GM19438 (cell line): Measurements from ENCODE around the gene NRXN2.
"Not testable (repeated sequence)": the region's sequence is repeated elsewhere in the genome, so short reads cannot be mapped to it uniquely, and the experiment has no call there.

Experiments used
- ATAC-seq: cut with Tn5 transposase; IDR thresholded peaks from one replicate; pipeline ENCODE4 v1.9.1; 2021; ENCODE audit warnings: low read depth; ENCODE audit not compliant: unreplicated experiment

Gene NRXN2

GRCh38 chr11:64686466-64687170, 36.4 kb downstream of the NRXN2 start:
- ATAC-seq = no peak

GRCh38 chr11:64685536-64685935, 37.5 kb downstream of the NRXN2 start:
- no peak for ATAC-seq

DNA sequence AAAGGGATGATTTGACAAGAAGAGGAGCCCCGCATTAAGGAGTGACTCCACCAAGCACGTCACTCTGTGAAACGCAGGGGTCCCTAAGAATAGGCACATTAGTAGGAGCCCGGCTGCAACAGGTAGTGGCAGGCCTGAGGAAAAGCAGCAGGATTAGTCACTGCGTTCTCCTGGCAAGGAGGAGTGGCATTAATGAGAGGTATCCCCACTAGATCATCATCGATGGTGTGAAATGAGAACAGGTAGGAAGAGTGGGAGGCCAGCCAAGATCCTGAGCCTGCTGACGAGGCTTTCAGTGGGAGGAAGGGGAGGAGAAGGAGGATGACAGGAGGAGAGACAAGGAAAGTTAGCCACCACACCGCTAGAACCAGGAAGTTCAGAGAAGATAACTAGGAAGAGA, 38.6 kb downstream of the NRXN2 start:
- ATAC-seq = no peak

DNA sequence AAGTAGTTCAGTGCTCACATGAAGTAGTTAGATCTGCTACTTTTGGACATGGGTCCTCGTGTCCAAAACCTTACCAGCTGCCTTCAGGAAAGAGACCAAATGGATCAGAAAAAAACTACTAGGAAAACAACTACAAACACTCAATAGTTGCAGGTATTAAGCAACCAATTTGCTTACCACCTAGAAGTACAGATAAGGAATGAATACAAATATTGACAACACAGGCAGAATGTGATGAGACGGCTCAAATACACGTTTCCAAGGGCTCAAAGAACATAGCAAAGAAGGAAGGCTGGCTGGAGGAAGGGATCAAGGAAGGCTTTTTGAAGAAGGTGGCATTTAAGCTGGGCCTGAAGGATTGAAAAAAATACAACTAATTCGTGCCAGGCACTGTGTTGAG, 41.8 kb downstream of the NRXN2 start:
- no peak for ATAC-seq

GRCh38 chr11:64679846-64680245, 43.2 kb downstream of the NRXN2 start:
- no peak for ATAC-seq

- no peak for ATAC-seq
These were observed 45.5 kb downstream of the NRXN2 start for GRCh38 chr11:64677441-64678023.

- ATAC-seq = no peak
These were observed 46.8 kb downstream of the NRXN2 start for GRCh38 chr11:64676261-64676615.

DNA sequence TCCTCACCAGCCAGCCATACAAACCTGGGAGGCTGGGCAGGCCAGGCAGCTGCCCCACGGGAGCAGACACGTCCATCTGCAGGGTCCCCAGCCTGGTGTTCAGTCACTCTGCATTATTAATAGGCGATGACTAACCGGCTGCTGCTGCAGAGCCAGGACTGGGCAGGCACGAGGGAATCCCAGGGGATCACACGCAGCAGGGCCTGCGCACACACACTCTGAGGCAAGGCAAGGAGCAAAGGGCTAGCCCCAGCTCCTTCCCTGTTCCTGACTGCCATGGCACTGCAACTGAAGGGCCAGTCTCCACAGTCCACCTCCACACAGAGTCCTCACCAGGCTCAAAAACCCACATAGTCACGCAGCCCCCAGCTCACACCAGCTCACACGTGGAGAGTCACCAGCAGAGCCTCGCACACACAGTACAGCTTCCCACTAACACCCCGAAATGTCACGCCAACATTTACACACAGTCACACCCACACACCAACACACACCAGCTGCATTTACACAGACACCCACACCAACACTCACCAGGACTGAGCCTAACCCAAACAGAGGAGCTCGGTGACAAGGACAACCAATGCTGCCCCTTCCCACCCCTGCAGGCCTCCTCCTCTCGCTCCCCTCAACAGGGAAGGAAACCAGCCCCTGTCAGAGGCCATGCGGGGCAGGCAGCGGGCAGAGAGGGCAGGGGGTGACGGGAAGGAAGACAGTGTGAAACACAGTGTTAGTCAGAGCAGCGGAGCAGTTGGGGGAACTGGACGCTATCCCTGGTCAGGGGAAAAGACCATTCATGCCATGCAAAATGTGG, 47.3 kb downstream of the NRXN2 start:
- no peak for ATAC-seq

DNA sequence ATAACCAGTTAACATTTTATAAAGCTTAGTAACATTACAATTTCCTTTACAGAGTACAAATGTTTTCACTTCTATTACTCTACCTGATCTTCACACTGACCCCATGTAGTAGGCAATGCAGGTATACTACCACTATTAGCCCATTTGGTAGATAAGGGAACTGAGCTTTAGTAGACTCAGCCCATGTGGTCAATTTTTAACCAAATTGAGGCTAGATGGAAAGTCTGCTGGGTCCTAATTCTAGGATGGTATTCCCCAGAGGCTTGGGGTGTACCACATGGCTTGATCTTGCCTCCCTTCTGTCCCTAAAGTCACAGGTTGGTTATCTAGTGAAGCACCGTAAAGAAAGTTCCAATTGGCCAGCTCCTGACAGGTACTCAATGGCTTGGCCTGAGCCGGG, 48.2 kb downstream of the NRXN2 start:
- no peak for ATAC-seq

DNA sequence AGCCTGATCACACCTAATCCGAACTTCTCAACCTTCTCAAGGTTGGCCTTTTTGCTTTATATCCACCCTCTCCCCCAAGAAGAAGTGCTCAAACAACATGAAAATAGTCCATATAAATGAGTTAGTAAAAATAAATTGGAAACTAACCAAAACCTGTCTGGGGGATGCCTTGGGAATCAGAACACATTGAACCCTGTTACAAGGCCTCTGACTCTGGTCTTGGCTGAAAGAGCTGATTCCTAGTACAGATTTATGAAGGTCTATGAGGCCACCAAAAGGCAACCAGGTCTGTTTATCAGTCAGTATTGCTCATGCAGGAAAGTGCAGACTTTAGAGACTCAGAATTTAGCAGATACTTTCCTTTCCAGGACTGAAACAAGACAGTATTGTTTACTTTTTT, 49.7 kb downstream of the NRXN2 start:
- ATAC-seq = no peak

DNA sequence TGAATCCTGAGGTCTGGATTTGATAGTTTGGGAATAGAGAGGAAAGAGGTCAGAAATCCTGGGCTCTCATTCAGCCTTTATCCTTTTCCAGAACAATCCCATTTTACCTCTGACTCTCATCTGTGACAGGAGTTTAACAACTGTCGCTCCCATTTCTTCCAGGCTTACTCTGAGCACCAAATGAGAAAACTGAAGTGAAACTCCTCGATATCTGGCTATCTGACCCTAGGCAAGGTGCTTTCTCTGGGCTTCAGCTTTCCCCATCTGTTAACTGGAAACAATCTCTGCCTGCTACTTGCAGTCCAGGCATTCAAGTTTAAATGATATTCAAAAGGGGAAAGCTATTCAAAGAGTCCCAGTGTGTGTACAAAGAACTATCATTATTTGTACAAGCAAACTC, 50.1 kb downstream of the NRXN2 start:
- ATAC-seq = no peak

GRCh38 chr11:64670975-64671374, 52.0 kb downstream of the NRXN2 start:
- ATAC-seq = no peak

DNA sequence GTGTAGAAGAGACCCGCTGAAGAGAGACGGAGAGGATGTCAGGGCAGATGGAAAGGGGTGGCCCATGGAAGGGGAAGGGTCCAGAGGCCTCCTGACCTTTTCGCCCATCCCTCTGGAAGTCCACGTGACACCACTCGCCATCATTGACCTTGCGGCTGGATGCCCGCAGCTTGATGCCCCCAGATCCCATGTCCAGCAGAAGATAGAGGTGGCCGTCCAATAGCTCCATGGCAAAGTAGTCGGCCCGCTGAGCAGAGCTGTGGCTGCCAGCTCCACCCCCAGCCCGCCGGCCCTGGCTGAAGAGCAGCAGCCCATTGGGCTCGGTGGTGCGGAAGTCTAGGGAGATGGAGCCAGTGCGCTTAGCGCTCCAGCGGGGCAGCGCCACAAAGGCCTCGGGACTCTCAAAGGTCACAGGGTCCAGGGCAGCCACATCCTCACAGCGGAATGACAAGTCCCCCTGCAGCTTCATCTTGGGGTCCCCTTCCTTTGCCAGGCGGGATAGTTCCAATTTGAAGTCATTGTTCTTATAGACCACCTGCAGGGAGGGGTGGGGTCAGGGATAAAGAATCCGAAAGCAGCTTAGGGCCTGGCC, 55.7 kb downstream of the NRXN2 start:
- no peak for ATAC-seq

GRCh38 chr11:64665411-64665821, 57.6 kb downstream of the NRXN2 start:
- ATAC-seq = no peak

GRCh38 chr11:64664236-64664870, 58.6 kb downstream of the NRXN2 start:
- not testable (repeated sequence) for ATAC-seq

DNA sequence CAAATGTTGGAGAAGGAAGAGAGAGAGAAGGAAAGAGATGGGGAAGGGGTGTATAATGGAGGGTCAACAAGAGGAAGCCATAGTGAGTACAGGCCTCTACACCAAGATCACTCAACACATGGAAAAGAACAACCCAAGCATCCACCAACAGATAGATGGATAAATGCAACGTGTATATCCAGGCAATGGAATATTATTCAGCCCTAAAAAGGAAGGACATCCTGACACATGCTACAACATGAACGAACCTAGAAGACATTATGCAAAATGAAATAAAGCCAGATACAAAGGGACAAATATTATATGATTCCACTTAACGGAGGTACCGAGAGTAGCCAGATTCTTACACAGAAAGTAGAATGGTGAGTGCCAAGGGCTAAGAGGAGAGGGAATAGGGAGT, 59.3 kb downstream of the NRXN2 start:
- no peak for ATAC-seq

GRCh38 chr11:64661614-64662013, 61.4 kb downstream of the NRXN2 start:
- ATAC-seq = no peak

- ATAC-seq = no peak
These were observed 61.9 kb downstream of the NRXN2 start for GRCh38 chr11:64661146-64661545.

- no peak for ATAC-seq
These were observed 62.3 kb downstream of the NRXN2 start for GRCh38 chr11:64660706-64661105.

- no peak for ATAC-seq
These were observed 62.8 kb downstream of the NRXN2 start for GRCh38 chr11:64660205-64660604.
